T follicular helper cell (primary cell): ENCODE data around the gene IRF1.

Experiments
- DNase-seq: peaks from one replicate; pipeline ENCODE4 v3.0.0-alpha.2; 2020; ENCODE audit warnings: low read depth

The IRF1 gene

DNA sequence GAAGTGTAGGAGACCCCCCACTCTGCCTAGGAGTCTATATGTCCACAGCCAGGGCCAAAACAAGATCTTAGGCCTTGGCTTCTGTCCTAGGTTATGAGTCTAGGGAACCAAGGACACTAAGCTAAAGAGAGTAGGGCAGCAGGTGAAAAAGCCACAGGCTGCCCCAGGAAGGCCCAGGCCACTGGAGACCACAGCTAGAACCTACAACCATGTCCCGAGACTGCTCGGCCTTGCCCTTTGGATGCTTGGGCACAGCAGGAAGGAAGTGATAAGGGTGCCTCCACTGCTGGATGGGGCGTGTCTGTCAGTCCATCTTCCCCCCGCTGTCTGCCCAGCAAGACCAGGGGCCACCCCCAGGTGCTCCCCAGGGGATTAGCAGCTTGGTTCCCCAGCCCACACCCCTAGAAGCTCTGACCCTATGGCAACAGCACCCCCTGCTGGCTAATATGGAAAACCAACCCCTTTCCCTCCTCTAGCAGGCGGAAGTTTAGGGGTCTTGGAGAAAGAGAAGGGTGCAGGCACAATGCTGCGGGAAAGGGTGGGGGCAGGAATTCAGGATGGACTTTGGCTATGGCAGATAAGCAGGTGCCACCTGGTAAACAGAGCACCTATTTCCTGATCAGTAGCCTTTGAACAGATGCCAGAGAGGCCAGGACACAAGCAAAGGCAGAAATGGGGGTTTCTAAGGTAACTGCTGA is 10.5 kb upstream of the IRF1 start:
- DNase-seq = peak; percentile 65

DNA sequence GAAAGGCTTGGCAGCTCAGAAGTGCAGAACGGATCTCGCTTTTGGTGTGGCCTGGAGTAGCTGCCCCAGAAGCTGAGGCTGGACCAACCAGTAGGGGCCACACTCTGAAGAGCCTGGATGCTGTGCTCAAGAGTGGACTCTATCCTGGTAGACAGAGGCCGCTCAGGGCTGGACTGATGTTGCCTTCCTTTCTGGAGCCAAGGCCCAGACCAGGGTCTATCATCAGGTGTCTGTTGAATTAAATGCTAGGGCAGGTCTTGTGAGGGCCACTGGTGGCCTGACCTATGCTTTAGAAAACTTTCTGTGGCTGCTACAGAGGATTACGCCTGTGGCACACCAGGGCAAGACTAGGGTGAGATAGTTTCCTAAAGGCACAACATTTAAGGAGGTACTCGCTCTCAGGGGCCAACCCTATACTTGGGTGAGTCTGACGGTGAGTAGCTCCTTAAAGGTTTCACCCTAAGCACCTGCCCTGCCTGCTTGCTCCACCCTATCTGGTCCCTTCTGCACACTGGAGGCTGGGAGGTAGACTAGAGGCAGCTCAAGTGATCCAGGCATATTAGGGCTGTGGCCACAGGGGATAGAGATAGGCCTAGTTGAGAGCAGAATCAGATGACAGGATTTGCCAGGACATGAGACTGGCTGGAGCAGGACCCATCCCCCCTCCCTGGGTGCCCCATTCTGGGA is 9.8 kb upstream of the IRF1 start:
- no peak for DNase-seq

DNA sequence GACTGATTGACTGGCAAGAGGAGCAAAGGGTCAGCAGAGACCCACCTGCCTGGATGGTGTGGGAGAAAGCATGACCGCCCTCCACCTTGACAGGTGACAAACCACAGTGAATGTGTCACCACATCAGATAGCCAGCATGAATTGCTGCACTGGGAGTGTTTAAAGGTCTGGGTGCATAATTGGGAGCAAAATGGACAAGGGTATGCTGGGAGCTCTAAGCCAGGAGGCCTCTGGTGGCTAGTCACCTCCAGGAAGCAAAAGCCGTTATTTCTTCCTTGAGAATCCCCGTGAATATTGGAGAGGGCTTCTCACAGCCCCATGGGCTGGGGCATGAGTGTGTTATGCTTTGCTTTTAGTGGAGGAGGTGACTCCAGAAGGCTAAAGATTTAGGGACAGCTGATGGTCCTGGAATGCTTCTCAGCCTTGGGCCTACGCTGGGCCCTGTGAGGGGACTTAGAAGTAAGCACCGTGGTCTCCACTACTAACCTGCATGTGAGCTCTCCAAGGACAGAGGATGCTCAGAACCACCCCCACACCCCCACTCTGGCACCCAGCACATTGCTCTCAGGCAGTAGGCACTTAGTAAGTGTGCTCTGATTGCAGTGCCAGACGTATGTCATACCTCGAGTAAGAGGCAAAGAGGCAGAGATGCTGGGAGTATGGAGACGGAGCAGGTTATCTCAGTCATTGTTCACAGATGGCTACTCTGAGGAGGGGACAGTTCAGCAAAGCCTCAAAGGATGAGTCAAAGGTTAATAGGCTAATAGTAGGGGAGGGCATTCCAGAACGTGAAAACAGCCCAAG is 9.1 kb upstream of the IRF1 start:
- DNase-seq = no peak

DNA sequence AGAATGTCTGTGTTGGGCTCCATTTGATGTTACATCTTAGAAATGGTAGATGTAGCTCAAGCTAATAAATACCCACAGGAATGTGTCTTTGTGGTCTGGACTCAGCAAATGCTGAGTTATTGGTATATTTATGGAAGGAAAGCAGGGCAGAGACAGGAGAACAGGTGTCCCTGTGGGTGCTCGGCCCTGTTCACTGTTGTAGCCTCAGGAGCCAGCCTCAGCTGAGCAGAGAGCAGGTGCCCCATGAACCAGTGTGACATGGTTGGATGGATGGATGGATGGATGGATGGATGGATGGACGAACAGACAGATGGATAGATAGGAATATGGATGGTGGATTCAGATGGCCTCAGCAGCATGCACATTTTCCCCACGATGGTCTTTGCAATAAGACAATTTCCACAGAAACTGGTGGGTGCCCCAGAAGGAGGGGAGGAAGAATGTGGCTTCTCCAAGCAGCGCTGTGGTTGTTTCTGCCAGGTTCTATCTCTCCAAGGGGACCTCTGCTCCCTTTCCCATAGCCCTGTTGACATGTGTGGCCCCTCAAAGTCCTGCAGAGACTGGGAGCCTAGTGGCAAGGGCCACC is 8.2 kb upstream of the IRF1 start:
- DNase-seq = no peak

DNA sequence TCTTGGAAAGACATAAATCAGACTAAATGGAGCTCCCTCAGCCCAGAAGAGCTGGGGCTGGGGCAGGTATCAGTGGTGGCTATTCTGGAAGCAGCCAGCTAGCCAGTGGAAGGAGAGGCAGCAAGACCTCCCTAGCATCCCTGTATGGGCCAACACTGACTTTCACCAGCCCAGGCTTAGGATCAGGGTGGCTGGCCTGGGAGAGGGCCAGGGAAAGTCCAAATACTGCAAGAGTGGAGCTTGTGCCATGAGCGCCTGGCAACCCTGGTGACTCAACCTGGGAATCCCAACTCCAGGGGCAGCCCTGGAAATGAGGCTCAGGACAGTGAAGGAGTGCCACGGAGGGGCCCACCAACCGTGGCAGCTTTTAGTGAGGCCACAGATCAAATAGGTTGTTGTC is 7.6 kb upstream of the IRF1 start:
- DNase-seq = no peak

DNA sequence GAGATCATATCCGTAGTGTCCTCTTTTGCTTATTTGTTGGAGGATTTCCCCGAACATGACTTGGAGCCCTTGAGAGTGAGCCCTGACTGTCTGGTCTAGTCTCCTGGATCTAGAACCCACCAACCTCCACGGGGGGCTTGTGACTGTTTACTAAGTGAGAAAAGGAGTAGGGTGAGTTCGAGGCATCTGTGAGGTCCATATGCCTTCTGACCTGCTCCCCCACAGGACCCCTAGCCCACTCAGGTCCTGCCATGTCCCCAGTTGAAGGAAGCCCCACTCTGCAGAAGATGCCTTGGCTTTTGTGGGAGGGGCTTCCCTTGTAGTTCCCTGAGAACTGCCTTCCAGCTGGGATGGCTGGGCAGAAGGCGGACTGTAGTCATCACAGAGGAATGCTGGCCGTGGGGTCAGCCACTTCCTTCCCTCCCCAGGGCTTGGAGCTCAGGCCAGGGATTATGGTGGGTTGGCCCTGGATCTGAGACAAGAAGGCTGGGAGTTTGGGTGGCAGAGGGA is 7.0 kb upstream of the IRF1 start:
- DNase-seq = no peak

DNA sequence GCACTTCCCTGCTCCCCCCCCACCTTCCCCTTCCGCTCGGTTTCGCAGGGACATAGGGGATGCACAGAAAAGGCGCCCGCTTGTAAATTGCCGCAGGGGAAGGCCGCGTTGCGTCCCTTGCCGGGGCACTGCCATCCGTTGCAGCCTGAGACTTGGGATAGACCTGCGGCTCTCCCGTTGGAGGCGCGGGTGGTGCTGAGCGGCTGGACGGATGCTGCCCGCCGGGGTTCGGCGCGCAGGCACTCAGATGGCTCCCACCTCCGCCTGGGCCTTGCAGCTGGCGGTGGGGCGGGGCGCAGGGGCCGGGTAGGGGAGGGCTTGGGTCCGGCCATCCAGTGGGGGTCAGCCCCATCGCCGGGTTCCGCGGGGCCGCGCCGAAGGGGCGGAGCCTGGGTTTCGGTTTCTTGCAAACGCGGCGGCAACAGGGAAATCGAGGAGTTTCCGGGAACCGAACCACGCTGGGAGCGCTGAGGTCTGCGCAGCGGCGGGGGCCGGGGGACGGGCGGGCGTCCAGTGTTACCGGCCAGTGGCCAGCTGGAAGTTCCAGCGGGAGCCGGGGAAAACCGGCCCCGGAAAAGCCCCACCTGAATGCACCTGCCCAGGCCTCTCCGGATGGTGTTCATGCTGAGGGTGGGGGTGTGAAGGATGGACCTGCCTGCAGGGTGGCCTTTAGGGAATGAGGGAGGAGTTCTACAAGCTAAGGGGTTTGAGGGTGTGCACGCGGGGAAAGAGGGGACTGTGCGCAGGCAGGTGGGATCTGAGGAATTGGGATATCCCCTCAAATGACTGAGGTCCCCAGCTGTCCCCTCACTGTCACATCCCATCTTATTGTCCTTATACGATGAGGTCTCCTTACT is 6.3 kb upstream of the IRF1 start:
- no peak for DNase-seq

DNA sequence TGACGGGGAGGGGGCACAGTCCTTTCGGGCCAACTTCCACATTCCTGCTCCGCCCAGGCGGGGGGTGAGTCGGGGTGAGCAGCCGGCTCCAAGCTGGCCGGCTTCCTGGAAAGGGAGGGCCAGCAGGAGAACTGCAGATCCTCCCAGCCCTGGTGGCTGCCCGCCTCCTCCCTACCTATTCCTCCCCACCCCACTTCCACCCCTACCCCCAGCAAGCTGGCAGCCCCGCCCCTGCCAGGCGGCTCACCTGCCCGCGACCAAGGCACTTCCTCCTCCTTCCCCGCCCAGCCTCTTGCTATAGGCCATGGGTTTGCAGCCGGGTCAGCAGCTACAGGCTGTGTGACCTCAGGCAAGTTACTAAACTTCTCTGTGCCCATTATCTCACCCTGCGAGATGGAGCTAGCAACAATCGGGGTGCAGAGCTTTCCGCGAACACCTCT is 5.6 kb upstream of the IRF1 start:
- peak; percentile 76 for DNase-seq

DNA sequence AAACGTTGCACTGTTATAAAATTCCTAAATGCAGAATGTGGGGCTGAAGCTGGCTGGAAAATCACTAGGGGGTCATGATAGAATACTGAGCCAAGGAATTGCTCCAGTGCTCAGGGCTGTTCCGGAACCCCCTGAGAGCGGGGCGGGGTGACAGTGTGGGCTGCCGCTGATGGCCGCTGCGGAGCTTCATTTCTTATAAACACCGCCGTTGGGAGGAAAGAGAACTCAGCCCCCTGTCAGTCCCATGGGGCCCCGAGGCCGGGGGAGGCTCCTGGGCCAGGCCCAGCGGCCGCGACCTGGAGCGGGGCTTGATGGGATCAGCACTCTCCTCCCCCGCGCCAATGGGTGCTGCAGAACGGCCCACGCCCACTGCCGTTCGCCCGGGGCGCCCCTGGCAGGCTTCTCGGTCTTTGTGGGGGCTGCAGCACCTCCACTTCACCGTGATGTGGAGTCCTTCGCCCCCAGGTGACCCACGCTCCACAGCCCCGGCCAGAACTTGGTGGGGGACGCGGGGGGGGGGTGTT is 5.2 kb upstream of the IRF1 start:
- DNase-seq = no peak

DNA sequence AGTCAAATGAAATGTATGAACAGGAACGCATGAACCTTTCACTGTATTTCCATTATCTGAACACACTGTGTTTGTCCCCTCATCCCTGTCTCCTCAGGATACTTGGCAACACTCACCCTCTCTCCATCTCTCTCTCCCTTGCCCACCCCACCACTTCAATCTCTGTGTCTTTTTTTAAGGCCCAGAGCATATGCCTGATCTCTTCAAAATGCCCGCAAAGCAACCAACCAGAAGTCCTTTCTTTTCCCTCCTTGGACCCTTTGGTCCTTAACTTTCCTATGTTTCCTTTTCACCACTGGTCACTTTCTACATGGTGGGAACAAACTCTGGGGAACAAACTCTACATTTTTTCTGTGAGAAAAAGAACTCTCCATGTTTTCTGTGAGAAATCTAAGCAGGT is 3.2 kb upstream of the IRF1 start:
- no peak for DNase-seq

DNA sequence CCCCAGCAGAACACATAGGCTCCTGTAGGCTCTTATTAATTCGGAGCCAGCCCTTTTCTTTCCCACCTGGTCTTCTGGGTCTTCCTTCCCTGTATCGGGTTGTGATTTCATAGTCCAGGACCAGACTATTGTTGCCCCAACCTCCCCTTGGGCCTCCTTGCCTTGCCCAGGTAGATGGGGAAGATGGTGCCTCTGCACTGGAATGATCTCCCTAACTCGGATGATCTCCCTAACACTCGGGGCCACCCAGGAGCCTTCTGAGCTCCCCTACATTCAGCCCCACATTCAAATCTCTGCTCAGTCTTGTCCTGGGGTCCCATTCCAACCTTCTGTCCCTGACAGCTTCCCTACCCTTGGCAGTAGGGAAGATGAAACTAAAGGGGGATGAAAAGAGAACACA is 2.7 kb upstream of the IRF1 start:
- DNase-seq = no peak

DNA sequence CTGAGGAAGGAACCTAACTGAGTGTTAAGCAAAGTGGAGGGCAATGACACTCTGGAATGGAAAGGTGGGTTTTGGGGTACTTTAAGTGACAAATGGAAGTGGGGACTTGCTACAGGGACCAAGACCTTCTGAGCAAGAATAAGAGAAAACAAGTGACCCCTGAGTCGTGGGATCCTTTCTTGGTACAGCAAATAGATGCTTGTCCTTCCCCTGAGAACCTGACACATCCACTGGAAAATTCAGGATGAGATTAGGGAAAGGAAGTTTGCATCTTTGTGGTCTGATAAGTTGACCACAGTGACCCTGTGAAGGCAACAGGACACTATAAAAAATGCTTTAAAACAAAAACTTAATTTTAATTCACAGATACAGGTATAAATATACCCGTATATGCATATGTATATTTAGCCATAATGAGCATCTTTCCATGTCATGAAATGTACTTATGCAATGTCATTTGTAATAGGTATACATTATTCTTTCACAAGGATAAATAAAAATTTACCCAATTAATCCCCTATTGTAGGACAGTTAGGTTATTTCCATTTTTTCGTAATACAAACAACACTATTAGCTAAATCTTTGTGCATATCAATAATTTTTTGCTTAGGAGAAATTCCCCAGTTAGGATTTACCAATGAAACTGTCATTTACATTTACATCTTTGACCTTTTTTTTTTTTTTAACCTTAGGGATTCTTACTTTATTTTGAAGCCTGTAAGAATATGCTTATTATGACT is 2.0 kb upstream of the IRF1 start:
- DNase-seq = no peak

DNA sequence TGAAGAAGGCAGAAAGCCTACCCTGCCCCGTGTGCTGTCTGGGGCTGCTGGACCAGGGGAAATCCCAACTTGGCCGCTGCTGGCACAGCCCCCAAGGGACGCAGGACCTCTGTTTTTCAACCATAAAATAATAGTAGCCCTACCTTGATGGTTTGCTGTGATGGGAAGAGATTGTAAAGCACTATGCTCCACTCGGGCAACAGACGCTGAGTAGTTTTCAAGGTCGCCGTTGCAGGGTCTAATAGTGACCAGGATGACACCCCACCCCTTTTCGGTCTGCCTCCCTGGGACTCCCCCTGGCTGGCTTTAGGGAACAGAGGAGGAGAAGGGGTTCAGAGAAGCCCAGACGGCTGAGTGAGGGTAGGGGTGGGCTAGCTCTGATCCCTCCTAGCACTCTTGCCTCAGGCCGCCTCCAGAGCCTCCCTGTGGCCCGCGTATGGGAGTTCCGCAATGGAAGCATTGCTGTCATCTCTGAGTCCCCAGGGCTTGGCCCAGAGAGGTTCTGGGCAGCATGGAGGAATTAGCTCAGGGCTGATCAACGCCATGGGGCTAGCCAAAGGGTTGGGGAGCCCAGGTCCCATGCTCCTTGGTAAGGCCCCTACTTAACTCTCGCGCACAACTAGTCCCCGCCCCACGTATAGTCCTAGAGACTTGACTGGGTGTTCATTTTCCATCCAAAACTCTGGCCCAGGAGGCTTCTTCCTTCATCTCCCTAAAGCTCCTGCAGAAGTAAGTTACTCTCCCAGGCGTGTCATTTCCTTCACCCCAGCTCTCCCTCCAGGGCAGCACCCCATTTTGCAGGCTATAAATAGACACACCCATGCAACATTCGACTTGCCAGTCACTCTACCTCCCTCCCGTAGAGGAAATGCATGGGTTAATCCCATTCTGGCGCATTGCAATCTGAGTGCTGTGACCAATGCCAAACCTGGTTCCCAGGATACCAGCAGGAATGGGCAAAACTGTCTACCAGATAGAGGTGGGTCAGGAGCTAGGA is 1.1 kb upstream of the IRF1 start:
- DNase-seq = no peak

DNA sequence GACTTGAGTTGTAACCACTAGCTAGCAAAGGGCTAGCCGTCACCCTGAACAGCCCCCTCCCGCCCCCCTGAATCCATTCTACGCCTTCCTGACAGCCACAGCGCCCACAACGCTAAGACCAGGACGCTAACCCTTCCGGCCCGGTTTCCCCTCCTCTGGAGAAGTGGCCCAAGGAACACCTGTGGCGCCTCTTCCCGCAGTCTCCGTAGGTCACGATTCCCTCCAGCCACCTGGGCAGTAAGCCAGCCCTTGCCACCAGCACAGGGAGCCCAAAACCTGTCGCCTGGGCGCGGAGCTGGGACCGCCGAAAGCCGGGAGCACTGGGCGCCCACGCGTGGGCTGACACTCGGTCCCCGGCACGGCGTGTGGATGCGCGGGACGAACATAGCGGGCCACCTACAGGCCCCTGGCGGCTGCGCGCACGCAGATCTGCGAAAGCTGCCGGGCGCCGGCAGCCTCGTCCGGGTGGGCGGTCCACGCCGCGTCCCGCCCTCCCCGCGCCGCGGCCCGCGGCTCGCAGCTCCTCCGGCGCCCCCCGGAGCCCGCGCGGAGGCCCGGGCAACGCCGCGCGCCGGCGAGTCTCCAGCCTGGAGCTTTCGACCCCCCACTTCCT is 596 bp downstream of the IRF1 start:
- DNase-seq = no peak

DNA sequence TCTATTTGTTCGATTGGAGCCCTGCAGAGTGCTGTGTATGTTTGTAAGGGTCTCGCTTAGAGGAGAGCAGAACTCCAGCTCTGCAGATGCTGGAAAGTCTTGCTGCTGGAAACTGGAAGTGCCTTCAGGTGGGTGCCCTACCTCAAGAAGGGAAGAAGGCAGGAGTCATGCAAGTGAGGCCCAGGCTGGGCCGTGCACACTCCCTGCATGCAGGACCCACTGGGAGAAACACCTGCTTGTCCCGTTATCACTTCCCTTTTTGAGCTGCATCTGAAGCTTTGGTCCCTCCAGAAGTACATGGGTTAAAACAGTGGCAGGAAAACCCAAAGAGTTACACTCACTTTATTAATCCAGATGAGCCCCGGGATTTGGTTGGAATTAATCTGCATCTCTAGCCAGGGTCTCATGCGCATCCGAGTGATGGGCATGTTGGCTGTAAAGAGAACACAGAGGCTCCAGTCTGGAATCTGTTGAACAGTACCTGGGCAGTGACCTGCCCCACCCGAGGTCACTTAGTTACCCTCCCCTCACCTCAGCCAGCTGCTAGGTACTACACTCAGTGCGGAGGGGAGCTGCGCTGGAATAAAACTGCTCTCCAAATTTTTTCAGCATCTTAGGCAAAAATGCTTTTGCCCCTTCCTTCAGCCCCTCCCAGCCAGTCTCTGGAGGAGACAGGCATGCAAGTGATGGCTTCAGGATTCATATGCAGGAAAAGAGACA is 1.4 kb downstream of the IRF1 start:
- no peak for DNase-seq

DNA sequence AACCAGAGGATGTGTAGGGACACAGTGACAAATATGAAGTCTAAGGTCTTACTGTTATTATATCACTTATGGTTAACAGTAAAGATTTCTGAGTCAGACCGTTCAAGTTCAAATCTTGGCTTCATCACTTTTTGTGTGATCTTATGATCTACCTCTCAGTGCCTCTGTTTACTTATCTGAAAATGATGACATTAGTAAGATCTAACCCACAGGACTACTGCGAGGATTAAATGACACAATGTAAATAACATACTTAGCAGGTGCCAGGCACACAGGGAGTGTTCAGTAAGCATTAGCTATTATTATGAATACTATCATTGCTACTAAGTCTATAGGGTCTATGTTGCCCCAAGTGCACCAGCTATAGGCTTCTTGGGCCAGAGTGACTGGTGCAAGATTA is 2.0 kb downstream of the IRF1 start:
- no peak for DNase-seq

DNA sequence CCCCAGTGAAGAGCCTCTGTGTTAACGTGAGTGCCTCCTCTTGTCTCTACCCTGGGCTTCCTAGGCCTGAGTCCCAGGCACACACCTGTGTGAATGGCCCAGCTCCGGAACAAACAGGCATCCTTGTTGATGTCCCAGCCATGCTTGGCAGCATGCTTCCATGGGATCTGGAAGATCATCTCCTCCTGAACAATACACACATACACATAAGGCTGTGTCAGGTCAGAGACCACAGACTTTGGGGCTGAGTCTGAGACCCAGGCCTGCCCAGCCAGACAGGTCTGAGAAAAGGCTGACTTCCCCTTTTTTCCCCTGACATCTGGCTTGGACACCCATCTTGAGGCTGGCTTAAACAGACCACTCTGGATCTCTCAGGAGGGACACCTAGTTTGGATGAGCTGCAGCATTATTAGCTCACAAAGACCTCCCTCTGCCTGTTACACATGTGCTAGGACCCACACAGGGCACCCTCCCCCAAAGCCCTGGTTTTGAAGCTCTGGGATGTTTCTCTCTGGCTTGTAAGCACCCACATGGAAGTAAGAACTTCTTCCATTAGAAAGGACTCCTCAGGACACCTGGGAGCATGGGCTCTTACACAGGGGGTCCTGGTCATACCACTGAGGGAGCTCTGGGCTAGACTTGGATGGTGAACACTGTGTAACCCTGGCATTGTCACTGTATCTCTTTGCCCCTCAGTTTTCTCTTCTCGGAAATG is 2.6 kb downstream of the IRF1 start:
- no peak for DNase-seq

DNA sequence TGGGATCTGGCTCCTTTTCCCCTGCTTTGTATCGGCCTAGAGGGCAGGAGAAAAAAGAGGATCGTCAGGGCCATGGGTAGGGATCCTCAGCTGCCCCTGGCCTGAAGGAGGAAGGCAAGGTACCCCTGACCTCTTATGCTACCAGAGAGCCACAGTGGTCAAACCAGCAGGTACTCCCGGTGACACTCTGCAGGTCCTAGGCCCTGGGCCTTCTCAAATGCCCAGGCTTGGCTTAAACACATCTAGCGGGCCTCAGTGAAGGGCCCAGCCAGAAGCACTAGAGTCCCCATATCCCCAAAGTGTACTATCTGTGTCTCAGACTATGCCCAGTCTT is 3.5 kb downstream of the IRF1 start:
- DNase-seq = no peak
